Measurements from ENCODE around the gene WFIKKN2. TPM values are rescaled to one million over a fixed set of nuclear protein-coding genes. Genes with fewer than 3 reads are reported as not detected.
"Not testable (repeated sequence)": the region's sequence is repeated elsewhere in the genome, so short reads cannot be mapped to it uniquely, and the experiment has no call there.

The WFIKKN2 gene
- total RNA-seq, 1 donor from 2014 or later: 0.07 TPM

GRCh38 chr17:50858486-50859225 lies 23.3 kb downstream of the WFIKKN2 start:
- Mint-ChIP-seq H3K4me1 (ENCODE audit: low read depth, unreplicated experiment) (peaks cover 11% of the 10 kb centered on the region), H3K36me3 (ENCODE audit: low read depth, unreplicated experiment) (peaks cover 3% of the 10 kb centered on the region)
- no peak for FAIRE-seq

GRCh38 chr17:50859727-50860126 lies 24.3 kb downstream of the WFIKKN2 start:
- not testable (repeated sequence) for H3K27me3 ChIP-seq (ENCODE audit: insufficient read depth, low read length); H2AFZ ChIP-seq (ENCODE audit: low read depth, low read length); H3K27me3 Mint-ChIP-seq (ENCODE audit: low read depth, unreplicated experiment); H3K9me3 Mint-ChIP-seq (ENCODE audit: unreplicated experiment); FAIRE-seq; H3K27ac Mint-ChIP-seq (ENCODE audit: unreplicated experiment); H3K9me3 ChIP-seq (ENCODE audit: insufficient read depth, low read depth, low read length); DNase-seq (ENCODE audit: low read depth); H3K9ac ChIP-seq (ENCODE audit: low read length); H3K4me3 Mint-ChIP-seq (ENCODE audit: unreplicated experiment); H3K4me2 ChIP-seq (ENCODE audit: low read length); H3K4me3 ChIP-seq (ENCODE audit: insufficient read depth, low read depth, low read length); H3K27ac ChIP-seq (ENCODE audit: low read depth, low read length); H3K36me3 ChIP-seq (ENCODE audit: insufficient read depth, low read length); H3K36me3 Mint-ChIP-seq (ENCODE audit: low read depth, unreplicated experiment)
- H3K4me1 Mint-ChIP-seq (ENCODE audit: low read depth, unreplicated experiment): peaks cover 12% of the 10 kb centered on the region
- H3K79me2 ChIP-seq (ENCODE audit: insufficient read depth, low read length): peaks cover 22% of the 10 kb centered on the region
- peaks cover 26% of the 10 kb centered on the region for H4K20me1 ChIP-seq (ENCODE audit: insufficient read depth, low read length)
- H3K4me1 ChIP-seq (ENCODE audit: insufficient read depth, low read length): peaks cover 17% of the 10 kb centered on the region

More at GRCh38 chr17:50858486-50859225, 23.3 kb downstream of the WFIKKN2 start:
- Histone ChIP-seq H2AFZ (ENCODE audit: low read depth, low read length) (no peak overlapping the region), H3K9ac (ENCODE audit: low read length) (no peak overlapping the region), H3K4me2 (ENCODE audit: low read length) (no peak overlapping the region), H4K20me1 (ENCODE audit: insufficient read depth, low read length) (peaks cover 15% of the 10 kb centered on the region), H3K27ac (ENCODE audit: low read depth, low read length) (no peak overlapping the region), H3K79me2 (ENCODE audit: insufficient read depth, low read length) (peaks cover 11% of the 10 kb centered on the region), H3K4me3 (ENCODE audit: insufficient read depth, low read depth, low read length) (no peak overlapping the region), H3K9me3 (ENCODE audit: insufficient read depth, low read depth, low read length) (no peaks in the 10 kb centered on the region), H3K27me3 (ENCODE audit: insufficient read depth, low read length) (peaks cover 5% of the 10 kb centered on the region), H3K4me1 (ENCODE audit: insufficient read depth, low read length) (peaks cover 12% of the 10 kb centered on the region), H3K36me3 (ENCODE audit: insufficient read depth, low read length) (peaks cover 4% of the 10 kb centered on the region)
- H3K27ac Mint-ChIP-seq (ENCODE audit: unreplicated experiment): no peak overlapping the region
- DNase-seq (ENCODE audit: low read depth): no peak
- TF ChIP-seq EZH2 (IDR thresholded peaks at IDR 0.05; ENCODE audit: insufficient read depth, low read length) (no peak), CTCF (IDR thresholded peaks at IDR 0.05; ENCODE audit: insufficient read depth, low read depth, low read length) (no peak)
- no peaks in the 10 kb centered on the region for H3K9me3 Mint-ChIP-seq (ENCODE audit: unreplicated experiment)
- H3K4me3 Mint-ChIP-seq (ENCODE audit: unreplicated experiment): no peak overlapping the region
- peaks cover 8% of the 10 kb centered on the region for H3K27me3 Mint-ChIP-seq (ENCODE audit: low read depth, unreplicated experiment)

GRCh38 chr17:50861334-50861676 lies 25.9 kb downstream of the WFIKKN2 start:
- H3K4me2 ChIP-seq (ENCODE audit: low read length): no peak overlapping the region
- H2AFZ ChIP-seq (ENCODE audit: low read depth, low read length): no peak overlapping the region
- H3K79me2 ChIP-seq (ENCODE audit: insufficient read depth, low read length): peaks cover 33% of the 10 kb centered on the region
- Mint-ChIP-seq H3K27ac (ENCODE audit: unreplicated experiment) (no peak overlapping the region), H3K36me3 (ENCODE audit: low read depth, unreplicated experiment) (peaks cover 3% of the 10 kb centered on the region), H3K27me3 (ENCODE audit: low read depth, unreplicated experiment) (no peaks in the 10 kb centered on the region), H3K9me3 (ENCODE audit: unreplicated experiment) (no peaks in the 10 kb centered on the region), H3K4me3 (ENCODE audit: unreplicated experiment) (peak overlapping the region; percentile 30), H3K4me1 (ENCODE audit: low read depth, unreplicated experiment) (peaks cover 12% of the 10 kb centered on the region)
- TF ChIP-seq CTCF (IDR thresholded peaks at IDR 0.05; ENCODE audit: insufficient read depth, low read depth, low read length) (no peak), EZH2 (IDR thresholded peaks at IDR 0.05; ENCODE audit: insufficient read depth, low read length) (no peak)
- no peak overlapping the region for H3K4me3 ChIP-seq (ENCODE audit: insufficient read depth, low read depth, low read length)
- FAIRE-seq (no peak), DNase-seq (ENCODE audit: low read depth) (no peak)
- H4K20me1 ChIP-seq (ENCODE audit: insufficient read depth, low read length): peaks cover 32% of the 10 kb centered on the region
- H3K36me3 ChIP-seq (ENCODE audit: insufficient read depth, low read length): peaks cover 4% of the 10 kb centered on the region
- no peaks in the 10 kb centered on the region for H3K27me3 ChIP-seq (ENCODE audit: insufficient read depth, low read length)
- H3K27ac ChIP-seq (ENCODE audit: low read depth, low read length): no peak overlapping the region
- H3K9me3 ChIP-seq (ENCODE audit: insufficient read depth, low read depth, low read length): no peaks in the 10 kb centered on the region
- H3K4me1 ChIP-seq (ENCODE audit: insufficient read depth, low read length): peaks cover 17% of the 10 kb centered on the region
- no peak overlapping the region for H3K9ac ChIP-seq (ENCODE audit: low read length)
